ENCODE results near the gene UBE3B.

UBE3B gene

GRCh38 chr12:109494348-109494881 is 17.0 kb downstream of the UBE3B start:
- DNase-seq (ENCODE audit: low read depth) = no peak

- DNase-seq (ENCODE audit: low read depth) = no peak
These were observed 17.6 kb downstream of the UBE3B start for GRCh38 chr12:109495012-109495411.

DNA sequence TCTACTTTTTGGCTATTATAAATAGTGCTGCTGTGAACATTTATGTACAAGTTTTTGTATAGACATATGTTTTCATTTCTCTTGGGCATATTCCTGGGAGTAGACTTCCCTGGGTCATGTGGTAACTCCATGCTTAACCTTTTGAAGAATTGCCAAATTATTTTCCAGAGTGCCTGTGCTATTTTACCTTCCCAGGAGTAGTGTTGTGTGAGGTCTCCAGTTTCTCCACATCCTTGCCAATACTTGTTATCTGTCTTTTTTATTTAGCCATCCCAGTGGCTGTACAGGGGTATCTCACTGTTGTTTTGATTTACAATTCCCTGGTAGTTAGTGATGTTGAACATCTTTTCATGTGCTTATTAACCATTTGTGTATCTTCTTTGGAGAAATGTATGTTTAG is 18.9 kb downstream of the UBE3B start:
- DNase-seq (ENCODE audit: low read depth) = no peak

- no peak for DNase-seq (ENCODE audit: low read depth)
These were observed 20.2 kb downstream of the UBE3B start for GRCh38 chr12:109497675-109498074.

DNA sequence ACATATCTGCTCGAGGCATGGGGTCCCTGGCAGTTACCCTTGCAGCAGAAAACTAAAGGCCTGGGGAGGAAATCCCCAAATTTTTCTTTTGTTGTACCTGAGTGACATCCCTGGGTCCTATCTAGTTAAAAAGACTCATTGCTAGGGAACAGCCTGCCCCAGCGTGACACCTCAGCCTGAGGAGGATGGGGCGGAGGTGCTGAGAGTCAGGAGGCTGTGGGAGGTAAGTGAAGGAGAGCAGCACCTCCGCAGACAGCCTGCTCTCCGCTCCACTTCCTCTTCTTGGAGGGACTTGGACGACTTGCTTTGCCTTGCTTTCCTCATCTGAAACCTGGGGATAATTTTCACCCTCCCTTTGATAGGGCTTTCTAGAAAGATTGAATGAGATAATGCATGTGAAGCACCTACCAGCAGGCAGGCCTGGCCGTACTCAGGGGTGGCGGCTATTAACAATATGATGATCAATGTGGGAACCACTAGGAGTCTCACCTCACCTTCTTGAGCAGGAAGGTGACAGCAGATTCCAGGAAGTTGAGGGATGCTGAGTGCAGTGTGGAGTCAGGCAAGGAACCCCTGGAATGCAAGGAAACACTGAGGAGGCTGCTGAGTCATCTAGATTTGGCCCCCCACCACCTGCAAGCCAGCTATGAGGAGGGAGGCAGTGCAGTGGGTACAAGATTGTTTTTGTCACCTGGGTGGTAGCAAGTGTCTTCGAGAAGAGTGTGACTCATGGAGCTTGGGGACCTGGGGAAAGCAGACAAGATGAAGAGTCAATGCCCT is 23.2 kb downstream of the UBE3B start:
- DNase-seq (ENCODE audit: low read depth) = no peak

- DNase-seq (ENCODE audit: low read depth) = no peak
These were observed 23.9 kb downstream of the UBE3B start for GRCh38 chr12:109501299-109501698.

DNA sequence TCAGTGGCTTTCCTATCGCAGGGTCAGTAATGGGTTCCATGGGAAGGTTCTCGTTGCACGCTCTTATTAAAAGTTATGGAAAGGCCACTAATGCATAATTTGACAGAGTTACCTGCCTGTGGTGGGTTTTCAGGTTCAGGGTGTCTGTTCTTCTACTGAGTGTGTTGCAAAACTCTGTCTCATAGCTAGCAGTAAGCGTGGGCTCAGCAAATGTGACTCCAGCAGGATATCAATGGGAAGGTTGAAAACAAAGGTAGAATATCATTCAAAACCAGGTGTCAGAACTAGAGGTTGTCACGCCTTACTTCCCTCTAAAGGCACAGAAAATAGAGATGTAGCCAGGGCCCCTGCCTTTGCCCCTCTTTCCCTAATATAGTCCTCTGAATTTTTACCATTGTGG is 24.9 kb downstream of the UBE3B start:
- no peak for DNase-seq (ENCODE audit: low read depth)

DNA sequence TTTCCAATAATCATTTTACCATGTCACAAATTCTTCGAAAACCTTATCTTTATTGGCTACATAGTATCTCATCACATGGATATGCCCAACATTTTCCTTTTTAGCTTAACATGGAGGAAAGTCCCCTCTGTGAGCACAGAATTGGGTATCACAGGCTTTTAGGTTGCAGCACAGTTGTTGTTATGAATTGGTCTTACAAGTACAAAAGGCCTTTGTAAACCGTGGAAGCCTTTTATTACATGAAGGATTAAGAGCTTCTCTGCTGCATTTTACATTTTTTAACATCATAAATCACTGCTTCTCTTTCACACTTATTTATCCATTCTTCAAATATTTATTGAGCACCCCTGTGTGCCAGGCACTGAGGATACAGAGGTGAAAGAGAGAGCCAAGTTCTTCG is 26.2 kb downstream of the UBE3B start:
- DNase-seq (ENCODE audit: low read depth) = no peak

DNA sequence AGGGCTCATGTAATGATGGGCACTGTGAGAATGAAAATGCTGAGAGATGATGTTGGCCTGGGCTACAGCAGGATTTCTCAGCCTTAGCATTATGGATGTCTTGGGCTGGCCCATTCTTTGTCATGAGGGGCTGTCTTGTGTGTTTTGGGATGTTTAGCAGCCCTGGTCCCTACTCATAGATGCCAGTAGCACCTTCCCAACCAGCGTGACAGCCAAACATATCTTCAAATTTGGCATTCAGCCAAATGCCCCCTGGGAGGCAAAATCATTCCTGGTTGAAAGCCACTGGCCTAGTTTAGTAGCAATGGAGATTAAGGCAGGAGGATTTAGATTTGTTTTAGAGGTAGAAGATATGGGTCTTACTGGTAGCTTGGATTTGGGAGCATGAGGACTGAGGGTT is 26.6 kb downstream of the UBE3B start:
- no peak for DNase-seq (ENCODE audit: low read depth)

GRCh38 chr12:109510196-109510595 is 32.8 kb downstream of the UBE3B start:
- no peak for DNase-seq (ENCODE audit: low read depth)

DNA sequence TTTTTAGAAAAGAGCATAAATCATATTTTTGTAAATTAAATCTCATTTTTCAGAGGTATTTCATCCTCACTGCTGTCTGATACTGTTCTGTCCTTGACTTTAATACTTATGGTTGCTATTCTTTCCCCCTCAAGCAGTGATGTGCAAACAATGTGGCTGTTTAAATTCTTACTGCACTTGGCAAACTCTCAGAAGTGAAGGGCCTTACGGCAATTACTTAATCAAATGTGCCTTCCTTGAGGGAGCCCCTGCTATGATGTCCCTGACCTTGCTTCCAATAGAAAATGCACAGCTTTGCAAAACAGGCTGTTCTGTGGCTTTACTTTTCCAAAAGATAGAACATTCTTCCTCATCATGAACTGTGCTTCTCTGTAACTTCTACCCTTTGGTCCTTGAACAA is 35.2 kb downstream of the UBE3B start:
- DNase-seq (ENCODE audit: low read depth) = no peak

DNA sequence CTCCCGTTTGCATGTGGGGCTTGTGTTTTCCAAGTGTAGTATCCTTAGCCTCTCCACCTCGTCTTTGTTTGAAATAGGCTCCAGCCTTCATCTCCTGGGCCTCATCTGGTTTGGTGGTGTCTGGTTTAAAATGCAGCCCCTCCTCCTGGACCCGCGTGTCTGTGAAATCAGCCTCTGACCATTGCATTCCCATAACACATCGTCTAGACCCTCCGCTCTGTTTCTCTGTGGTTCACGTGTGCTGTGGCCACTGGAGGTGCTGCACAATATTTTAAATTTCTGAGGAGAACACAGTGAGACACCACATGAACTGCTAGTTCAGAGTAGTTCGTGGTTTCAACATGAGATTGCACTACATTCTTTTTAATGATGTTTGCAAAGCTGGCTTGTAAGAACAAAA is 35.6 kb downstream of the UBE3B start:
- DNase-seq (ENCODE audit: low read depth) = no peak

- no peak for DNase-seq (ENCODE audit: low read depth)
These were observed 36.5 kb downstream of the UBE3B start for GRCh38 chr12:109513977-109514376.

GRCh38 chr12:109517619-109518018 is 40.2 kb downstream of the UBE3B start:
- no peak for DNase-seq (ENCODE audit: low read depth)

GRCh38 chr12:109518820-109519665 is 41.6 kb downstream of the UBE3B start:
- DNase-seq (ENCODE audit: low read depth) = peak; percentile 26

GRCh38 chr12:109519787-109520186 is 42.4 kb downstream of the UBE3B start:
- DNase-seq (ENCODE audit: low read depth) = no peak

DNA sequence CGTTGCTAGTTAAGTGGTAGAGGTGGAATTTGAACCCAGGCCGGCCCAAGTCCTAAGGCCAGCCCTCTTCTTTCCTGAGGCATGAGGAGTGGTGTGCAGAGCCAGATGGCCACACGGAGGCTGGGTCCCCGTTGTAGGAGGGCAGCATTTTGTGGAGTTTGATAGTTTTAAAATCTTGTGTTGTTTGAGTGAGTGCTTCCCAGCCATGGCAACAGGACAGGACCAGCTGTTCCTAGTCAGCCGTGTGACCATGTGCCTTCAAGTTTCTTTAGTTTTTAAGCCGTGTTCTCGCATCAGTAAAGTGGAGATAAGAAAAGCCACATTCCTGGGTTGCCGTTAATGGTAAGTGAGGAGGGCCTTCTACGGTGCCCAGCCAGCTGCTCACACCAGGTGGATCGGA is 44.4 kb downstream of the UBE3B start:
- DNase-seq (ENCODE audit: low read depth) = no peak

GRCh38 chr12:109523071-109523470 is 45.6 kb downstream of the UBE3B start:
- no peak for DNase-seq (ENCODE audit: low read depth)

GRCh38 chr12:109523504-109523903 is 46.1 kb downstream of the UBE3B start:
- DNase-seq (ENCODE audit: low read depth) = no peak

DNA sequence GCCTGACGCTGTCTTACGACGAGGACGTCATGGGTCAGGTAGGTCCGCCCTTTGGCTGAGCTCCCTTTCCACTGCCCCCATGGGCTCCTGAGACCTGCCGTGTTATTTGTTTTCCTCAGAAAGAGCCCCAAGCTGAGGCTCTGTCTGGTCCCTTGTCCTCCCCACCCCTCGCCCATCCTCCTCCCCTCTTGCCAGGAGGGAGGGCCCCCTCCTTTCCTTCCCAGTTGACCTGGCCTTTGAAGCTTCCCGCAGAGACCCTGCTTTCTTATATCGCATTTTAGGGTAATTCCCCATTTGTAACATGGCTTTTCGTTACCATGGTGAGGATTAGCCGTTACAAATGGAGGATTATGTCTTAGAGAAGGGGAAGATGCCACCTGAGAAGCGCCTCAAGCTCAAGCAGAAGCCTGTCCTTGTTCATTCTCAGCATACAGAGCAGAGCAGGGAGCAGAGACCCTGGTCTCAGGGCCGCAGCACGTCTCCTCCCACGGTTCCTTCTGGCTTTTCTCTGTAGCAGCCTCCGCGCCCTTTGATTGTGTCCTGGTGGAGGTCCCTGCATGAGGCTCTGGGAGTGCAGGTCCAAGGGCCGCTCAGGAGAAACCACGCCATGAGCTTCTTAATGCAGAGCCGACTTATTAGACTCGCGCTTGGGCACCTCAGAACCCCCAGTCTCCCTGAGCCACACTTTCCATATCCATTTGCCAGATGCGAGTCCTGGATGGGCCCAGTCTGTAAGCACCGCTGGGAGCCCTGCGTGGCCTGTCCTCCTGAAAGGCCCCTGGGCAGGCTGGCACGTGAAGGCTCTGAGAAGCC is 47.2 kb downstream of the UBE3B start:
- no peak for DNase-seq (ENCODE audit: low read depth)

DNA sequence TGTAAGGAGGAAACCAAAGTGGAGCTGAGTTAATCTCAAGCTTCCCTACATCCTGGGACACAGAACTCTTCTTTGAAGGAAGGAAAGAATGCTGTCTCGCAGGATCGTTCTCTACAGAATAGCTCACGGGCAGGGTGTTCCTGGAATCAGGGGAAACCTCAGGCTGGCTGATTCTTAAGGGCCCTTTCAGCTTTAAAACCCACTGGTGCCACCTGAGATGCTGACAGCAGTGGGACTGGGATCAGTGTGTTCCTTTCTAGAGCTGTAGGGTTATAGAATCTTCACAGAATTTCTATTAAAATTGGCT is 47.8 kb downstream of the UBE3B start:
- no peak for DNase-seq (ENCODE audit: low read depth)

GRCh38 chr12:109527489-109528123 is 50.2 kb downstream of the UBE3B start:
- DNase-seq (ENCODE audit: low read depth) = no peak

Measured in activated T-cell treated with anti-CD3 and anti-CD28 coated beads for 24 hours (primary cell).